GM23248 (cell line): ENCODE data around the gene ADAM17. TPM values are rescaled to one million over a fixed set of nuclear protein-coding genes. Genes with fewer than 3 reads are reported as not detected.

Experiments used
- DNase-seq: peaks from one replicate; pipeline ENCODE4 v3.0.0-alpha.2; 2015
- H2AFZ ChIP-seq: fragments of 200-600 bp; sonication (generic); 2 replicates; pipeline ENCODE4 v1.6.1; 2016; ENCODE audit warnings: antibody characterized with exemption
- H3F3A ChIP-seq: fragments of 200-600 bp; sonication (generic); 2 replicates; pipeline ENCODE4 v1.6.1; 2016; ENCODE audit warnings: mild to moderate bottlenecking, antibody characterized with exemption, mixed run types; ENCODE audit not compliant: insufficient read depth
- H3K27ac ChIP-seq: fragments of 200-600 bp; sonication (generic); 2 replicates; pipeline ENCODE4 v1.5.1; 2016; ENCODE audit warnings: mild to moderate bottlenecking
- H3K27me3 ChIP-seq: fragments of 200-600 bp; sonication (generic); replicated peaks from 2 replicates; pipeline ENCODE4 v1.6.1; 2016; ENCODE audit warnings: mild to moderate bottlenecking; ENCODE audit not compliant: insufficient read depth
- H3K36me3 ChIP-seq: fragments of 200-600 bp; sonication (generic); 2 replicates; pipeline ENCODE4 v1.6.1; 2016; ENCODE audit warnings: low read depth, mild to moderate bottlenecking
- H3K4me1 ChIP-seq: fragments of 200-600 bp; sonication (generic); 2 replicates; pipeline ENCODE4 v1.6.1; 2016; ENCODE audit warnings: mild to moderate bottlenecking; ENCODE audit not compliant: insufficient read depth
- H3K4me2 ChIP-seq: fragments of 200-600 bp; sonication (generic); one replicate; pipeline ENCODE4 v1.6.1; 2016; ENCODE audit warnings: mild to moderate bottlenecking; ENCODE audit not compliant: unreplicated experiment
- H3K4me3 ChIP-seq: fragments of 200-600 bp; sonication (generic); 2 replicates; pipeline ENCODE4 v1.5.1; 2016; ENCODE audit warnings: mild to moderate bottlenecking
- H3K79me2 ChIP-seq: fragments of 200-600 bp; sonication (generic); 2 replicates; pipeline ENCODE4 v1.6.1; 2016; ENCODE audit warnings: mild to moderate bottlenecking; ENCODE audit not compliant: insufficient read depth
- H3K9ac ChIP-seq: fragments of 200-600 bp; sonication (generic); 2 replicates; pipeline ENCODE4 v1.6.1; 2016; ENCODE audit warnings: mild to moderate bottlenecking
- H3K9me2 ChIP-seq: fragments of 200-600 bp; sonication (generic); 2 replicates; pipeline ENCODE4 v1.6.1; 2016; ENCODE audit warnings: mixed run types, mild to moderate bottlenecking, moderate library complexity; ENCODE audit not compliant: insufficient read depth
- H3K9me3 ChIP-seq: fragments of 200-600 bp; sonication (generic); one replicate; pipeline ENCODE4 v1.6.1; 2017; ENCODE audit warnings: low read depth
- H4K20me1 ChIP-seq: fragments of 200-600 bp; sonication (generic); 2 replicates; pipeline ENCODE4 v1.6.0; 2016; ENCODE audit not compliant: insufficient read depth
- EZH2 ChIP-seq: fragments of 200-600 bp; sonication (generic); IDR thresholded peaks from 2 replicates; pipeline ENCODE4 v1.6.1; 2018; ENCODE audit warnings: antibody characterized with exemption, mild to moderate bottlenecking; ENCODE audit not compliant: insufficient read depth, poor library complexity, severe bottlenecking
- EZH2phosphoT487 ChIP-seq: fragments of 200-600 bp; sonication (generic); IDR thresholded peaks from 2 replicates; pipeline ENCODE4 v1.6.1; 2018; ENCODE audit warnings: antibody characterized with exemption, moderate library complexity, mild to moderate bottlenecking, low read depth; ENCODE audit not compliant: insufficient read depth
- WGBS, 2 experiments: methylation state at CpG; one replicate each; pipeline ENCODE4 v1.1.6; 2015 to 2017; ENCODE audit warnings: low lambda C conversion rate in 2 of 2, low coverage in 1 of 2; ENCODE audit errors: missing lambda C conversion rate in 2 of 2; 5-methylcytosine and 5-hydroxymethylcytosine counted together
- in situ Hi-C: fragments of 300-500 bp; cut with MboI; formaldehyde crosslinking; loops from 2 replicates; pipeline ENCODE4 v1.15.0; 2020
- polyA plus RNA-seq: library from polyadenylated mRNA; unstranded; fragments of >200 nt; fragmentation: Nextera tagmentation; extraction: Ambion mirVana; gene quantifications from 2 replicates; pipeline ENCODE4 v1.2.1, GENCODE V29; 2016
- total RNA-seq: library from RNA; depleted of rRNA; stranded (reverse); fragments of >200 nt; shearing (Covaris generic); gene quantifications from 2 replicates; pipeline ENCODE4 v1.2.3, GENCODE V29; 2014

Gene ADAM17
- total and polyA plus RNA-seq, 2 experiments from 2014 or later: 20.9 to 31.8 TPM

- H3K4me2 ChIP-seq: no peak overlapping the region
- no peaks in the 10 kb centered on the region for H3K27me3 ChIP-seq
- peaks cover 5% of the 10 kb centered on the region; the same call in 1 of the 2 replicates for H3K4me1 ChIP-seq
- H4K20me1 ChIP-seq: no peaks in the 10 kb centered on the region; the same call in 1 of the 2 replicates
- no peaks in the 10 kb centered on the region for H3K9me3 ChIP-seq
- no peak overlapping the region for H3K27ac ChIP-seq
- H3K79me2 ChIP-seq: peaks cover 56% of the 10 kb centered on the region
- no peak overlapping the region for H3K9ac ChIP-seq
- in situ Hi-C loops: no loop called here
- DNase-seq: no peak
- H3K4me3 ChIP-seq: no peak overlapping the region
- no peak overlapping the region for H2AFZ ChIP-seq
- 97 to 100% methylated on average over 5 of the region's 5 CpGs for WGBS, 2 experiments
- peaks cover 65% of the 10 kb centered on the region for H3K36me3 ChIP-seq
- H3K9me2 ChIP-seq: no peaks in the 10 kb centered on the region
- peaks cover 30% of the 10 kb centered on the region for H3F3A ChIP-seq
- no peak for TF ChIP-seq EZH2phosphoT487
- no peak for TF ChIP-seq EZH2
Observed at GRCh38 chr2:9582624-9583023, 27.0 kb upstream of the ADAM17 start.

- Histone ChIP-seq H3K4me3 (no peak overlapping the region), H2AFZ (no peak overlapping the region), H3K9ac (no peak overlapping the region), H3K4me2 (no peak overlapping the region), H3K9me2 (no peaks in the 10 kb centered on the region), H3F3A (peaks cover 32% of the 10 kb centered on the region), H3K27ac (no peak overlapping the region), H4K20me1 (no peaks in the 10 kb centered on the region), H3K36me3 (peaks cover 30% of the 10 kb centered on the region), H3K79me2 (peaks cover 22% of the 10 kb centered on the region), H3K27me3 (no peaks in the 10 kb centered on the region), H3K4me1 (peaks cover 17% of the 10 kb centered on the region), H3K9me3 (no peaks in the 10 kb centered on the region)
- 78 to 79% methylated on average over 9 of the region's 9 CpGs for WGBS, 2 experiments
- TF ChIP-seq EZH2 (no peak), EZH2phosphoT487 (no peak)
- DNase-seq: peak; percentile 13
- in situ Hi-C loops: no loop called here
Observed at GRCh38 chr2:9578467-9579235, 23.0 kb upstream of the ADAM17 start.

- Histone ChIP-seq H3K27me3 (no peaks in the 10 kb centered on the region), H3K4me2 (peak overlapping the region; percentile 57), H3F3A (peaks cover 42% of the 10 kb centered on the region), H3K36me3 (no peaks in the 10 kb centered on the region), H3K4me3 (no peak overlapping the region), H3K27ac (peak overlapping the region; percentile 39), H3K4me1 (peaks cover 22% of the 10 kb centered on the region), H3K9me3 (no peaks in the 10 kb centered on the region), H2AFZ (no peak overlapping the region), H3K9ac (no peak overlapping the region), H4K20me1 (no peaks in the 10 kb centered on the region), H3K79me2 (no peaks in the 10 kb centered on the region), H3K9me2 (no peaks in the 10 kb centered on the region)
- TF ChIP-seq EZH2 (no peak), EZH2phosphoT487 (no peak)
- in situ Hi-C loops: no loop called here
- 24 to 28% methylated on average over 2 of the region's 2 CpGs for WGBS, 2 experiments
- DNase-seq: peak; percentile 36
Observed at GRCh38 chr2:9574331-9574730, 18.7 kb upstream of the ADAM17 start.

- no peak for TF ChIP-seq EZH2
- TF ChIP-seq EZH2phosphoT487: no peak
- peak; percentile 28 for DNase-seq
- H3K36me3 ChIP-seq: no peaks in the 10 kb centered on the region
- H3K9me3 ChIP-seq: no peaks in the 10 kb centered on the region
- H3K27ac ChIP-seq: peak overlapping the region; percentile 39
- H3K9ac ChIP-seq: no peak overlapping the region
- H3K9me2 ChIP-seq: no peaks in the 10 kb centered on the region
- no peaks in the 10 kb centered on the region for H3K27me3 ChIP-seq
- no peak overlapping the region for H2AFZ ChIP-seq
- H3F3A ChIP-seq: peaks cover 42% of the 10 kb centered on the region
- H3K4me2 ChIP-seq: peak overlapping the region; percentile 57
- no peak overlapping the region for H3K4me3 ChIP-seq
- 75 to 84% methylated on average over 4 of the region's 4 CpGs for WGBS, 2 experiments
- H3K4me1 ChIP-seq: peaks cover 22% of the 10 kb centered on the region
- H3K79me2 ChIP-seq: no peaks in the 10 kb centered on the region
- no peaks in the 10 kb centered on the region for H4K20me1 ChIP-seq
- in situ Hi-C loops: no loop called here
Observed at GRCh38 chr2:9573840-9574239, 18.2 kb upstream of the ADAM17 start.
